ENCODE results near the gene OR51G2.
"Not testable (repeated sequence)": the region's sequence is repeated elsewhere in the genome, so short reads cannot be mapped to it uniquely, and the experiment has no call there.

The OR51G2 gene

GRCh38 chr11:4919250-4919649 lies at the start of gene OR51G2:
OR51G2 (minus strand) TSS chr11:4919350; CDS start chr11:4915663, 3,687 bp downstream.
- H3K9ac ChIP-seq (ENCODE audit: low read length) = no peak within 1 kb of the TSS
- no peaks in the 10 kb centered on the region for H3K4me1 ChIP-seq (ENCODE audit: control insufficient read depth, insufficient read depth, low read length)
- no peak within 1 kb of the TSS for H3K4me3 ChIP-seq (ENCODE audit: low read length)
- H3K36me3 ChIP-seq (ENCODE audit: control insufficient read depth, insufficient read depth, low read length) = no peaks in the 10 kb centered on the region
- no peaks in the 10 kb centered on the region for H3K27me3 ChIP-seq (ENCODE audit: control insufficient read depth, insufficient read depth, low read length)
- H3K9me3 ChIP-seq (ENCODE audit: control insufficient read depth, low read length) = no peaks in the 10 kb centered on the region

- Histone ChIP-seq H3K9ac (ENCODE audit: low read length) (no peak overlapping the region), H3K4me3 (ENCODE audit: low read length) (no peak overlapping the region), H3K9me3 (ENCODE audit: control insufficient read depth, low read length) (no peaks in the 10 kb centered on the region), H3K36me3 (ENCODE audit: control insufficient read depth, insufficient read depth, low read length) (no peaks in the 10 kb centered on the region), H3K4me1 (ENCODE audit: control insufficient read depth, insufficient read depth, low read length) (no peaks in the 10 kb centered on the region), H3K27me3 (ENCODE audit: control insufficient read depth, insufficient read depth, low read length) (no peaks in the 10 kb centered on the region)
Observed at GRCh38 chr11:4962816-4963215, 43.7 kb upstream of the OR51G2 start.

- Histone ChIP-seq H3K4me1 (ENCODE audit: control insufficient read depth, insufficient read depth, low read length) (no peaks in the 10 kb centered on the region), H3K9ac (ENCODE audit: low read length) (no peak overlapping the region), H3K36me3 (ENCODE audit: control insufficient read depth, insufficient read depth, low read length) (no peaks in the 10 kb centered on the region), H3K4me3 (ENCODE audit: low read length) (no peak overlapping the region), H3K27me3 (ENCODE audit: control insufficient read depth, insufficient read depth, low read length) (no peaks in the 10 kb centered on the region), H3K9me3 (ENCODE audit: control insufficient read depth, low read length) (no peaks in the 10 kb centered on the region)
Observed at GRCh38 chr11:4960877-4961276, 41.7 kb upstream of the OR51G2 start.

GRCh38 chr11:4957396-4957795 lies 38.2 kb upstream of the OR51G2 start:
- Histone ChIP-seq H3K9ac (ENCODE audit: low read length) (no peak overlapping the region), H3K9me3 (ENCODE audit: control insufficient read depth, low read length) (no peaks in the 10 kb centered on the region), H3K4me1 (ENCODE audit: control insufficient read depth, insufficient read depth, low read length) (no peaks in the 10 kb centered on the region), H3K4me3 (ENCODE audit: low read length) (no peak overlapping the region), H3K36me3 (ENCODE audit: control insufficient read depth, insufficient read depth, low read length) (no peaks in the 10 kb centered on the region), H3K27me3 (ENCODE audit: control insufficient read depth, insufficient read depth, low read length) (no peaks in the 10 kb centered on the region)

- H3K9ac ChIP-seq (ENCODE audit: low read length); H3K9me3 ChIP-seq (ENCODE audit: control insufficient read depth, low read length); H3K4me3 ChIP-seq (ENCODE audit: low read length); H3K36me3 ChIP-seq (ENCODE audit: control insufficient read depth, insufficient read depth, low read length); H3K4me1 ChIP-seq (ENCODE audit: control insufficient read depth, insufficient read depth, low read length); H3K27me3 ChIP-seq (ENCODE audit: control insufficient read depth, insufficient read depth, low read length): not testable (repeated sequence)
Observed at GRCh38 chr11:4955613-4956012, 36.5 kb upstream of the OR51G2 start, which contains the start of gene OR51A2. OR51A2 (minus strand) TSS chr11:4955713; CDS start chr11:4955713, 0 bp downstream.

GRCh38 chr11:4947505-4947904 lies 28.4 kb upstream of the OR51G2 start, which contains the start of gene OR51A4:
OR51A4 (minus strand) TSS chr11:4947605; CDS start chr11:4947100, 505 bp downstream.
- H3K4me3 ChIP-seq (ENCODE audit: low read length) = no peak within 1 kb of the TSS

GRCh38 chr11:4936745-4937144 lies 17.6 kb upstream of the OR51G2 start:
- H3K4me3 ChIP-seq (ENCODE audit: low read length) = no peak overlapping the region
- H3K27me3 ChIP-seq (ENCODE audit: control insufficient read depth, insufficient read depth, low read length) = no peaks in the 10 kb centered on the region
- H3K9me3 ChIP-seq (ENCODE audit: control insufficient read depth, low read length) = no peaks in the 10 kb centered on the region
- H3K9ac ChIP-seq (ENCODE audit: low read length) = no peak overlapping the region
- no peaks in the 10 kb centered on the region for H3K36me3 ChIP-seq (ENCODE audit: control insufficient read depth, insufficient read depth, low read length)
- no peaks in the 10 kb centered on the region for H3K4me1 ChIP-seq (ENCODE audit: control insufficient read depth, insufficient read depth, low read length)

More at GRCh38 chr11:4947505-4947904, 28.4 kb upstream of the OR51G2 start, which contains the start of gene OR51A4:
- Histone ChIP-seq H3K36me3 (ENCODE audit: control insufficient read depth, insufficient read depth, low read length) (no peaks in the 10 kb centered on the region), H3K27me3 (ENCODE audit: control insufficient read depth, insufficient read depth, low read length) (no peaks in the 10 kb centered on the region), H3K9me3 (ENCODE audit: control insufficient read depth, low read length) (no peaks in the 10 kb centered on the region), H3K4me1 (ENCODE audit: control insufficient read depth, insufficient read depth, low read length) (no peaks in the 10 kb centered on the region), H3K9ac (ENCODE audit: low read length) (no peak within 1 kb of the TSS)

GRCh38 chr11:4932751-4933150 lies 13.6 kb upstream of the OR51G2 start:
- Histone ChIP-seq H3K4me3 (ENCODE audit: low read length) (no peak overlapping the region), H3K9ac (ENCODE audit: low read length) (no peak overlapping the region), H3K4me1 (ENCODE audit: control insufficient read depth, insufficient read depth, low read length) (no peaks in the 10 kb centered on the region), H3K36me3 (ENCODE audit: control insufficient read depth, insufficient read depth, low read length) (no peaks in the 10 kb centered on the region), H3K27me3 (ENCODE audit: control insufficient read depth, insufficient read depth, low read length) (no peaks in the 10 kb centered on the region), H3K9me3 (ENCODE audit: control insufficient read depth, low read length) (no peaks in the 10 kb centered on the region)

GRCh38 chr11:4926608-4927007 lies 7.5 kb upstream of the OR51G2 start:
- H3K27me3 ChIP-seq (ENCODE audit: control insufficient read depth, insufficient read depth, low read length) = no peaks in the 10 kb centered on the region
- H3K9me3 ChIP-seq (ENCODE audit: control insufficient read depth, low read length) = no peaks in the 10 kb centered on the region
- no peaks in the 10 kb centered on the region for H3K4me1 ChIP-seq (ENCODE audit: control insufficient read depth, insufficient read depth, low read length)
- no peaks in the 10 kb centered on the region for H3K36me3 ChIP-seq (ENCODE audit: control insufficient read depth, insufficient read depth, low read length)
- H3K4me3 ChIP-seq (ENCODE audit: low read length) = no peak overlapping the region
- H3K9ac ChIP-seq (ENCODE audit: low read length) = no peak overlapping the region

- Histone ChIP-seq H3K27me3 (ENCODE audit: control insufficient read depth, insufficient read depth, low read length) (no peaks in the 10 kb centered on the region), H3K4me1 (ENCODE audit: control insufficient read depth, insufficient read depth, low read length) (no peaks in the 10 kb centered on the region), H3K9ac (ENCODE audit: low read length) (no peak within 1 kb of the TSS), H3K9me3 (ENCODE audit: control insufficient read depth, low read length) (no peaks in the 10 kb centered on the region), H3K36me3 (ENCODE audit: control insufficient read depth, insufficient read depth, low read length) (no peaks in the 10 kb centered on the region), H3K4me3 (ENCODE audit: low read length) (no peak within 1 kb of the TSS)
Observed at GRCh38 chr11:4924239-4924638, 5.1 kb upstream of the OR51G2 start, which contains the start of gene OR51G1. OR51G1 (minus strand) TSS chr11:4924339; CDS start chr11:4924339, 0 bp downstream.

- Histone ChIP-seq H3K9ac (ENCODE audit: low read length) (no peak overlapping the region), H3K4me1 (ENCODE audit: control insufficient read depth, insufficient read depth, low read length) (no peaks in the 10 kb centered on the region), H3K9me3 (ENCODE audit: control insufficient read depth, low read length) (no peaks in the 10 kb centered on the region), H3K27me3 (ENCODE audit: control insufficient read depth, insufficient read depth, low read length) (no peaks in the 10 kb centered on the region), H3K4me3 (ENCODE audit: low read length) (no peak overlapping the region), H3K36me3 (ENCODE audit: control insufficient read depth, insufficient read depth, low read length) (no peaks in the 10 kb centered on the region)
Observed at GRCh38 chr11:4922304-4922703, 3.2 kb upstream of the OR51G2 start.

- Histone ChIP-seq H3K4me1 (ENCODE audit: control insufficient read depth, insufficient read depth, low read length) (no peaks in the 10 kb centered on the region), H3K36me3 (ENCODE audit: control insufficient read depth, insufficient read depth, low read length) (no peaks in the 10 kb centered on the region), H3K27me3 (ENCODE audit: control insufficient read depth, insufficient read depth, low read length) (no peaks in the 10 kb centered on the region), H3K4me3 (ENCODE audit: low read length) (no peak overlapping the region), H3K9ac (ENCODE audit: low read length) (no peak overlapping the region), H3K9me3 (ENCODE audit: control insufficient read depth, low read length) (no peaks in the 10 kb centered on the region)
Observed at GRCh38 chr11:4921796-4922195, 2.6 kb upstream of the OR51G2 start.

GRCh38 chr11:4916581-4916980 lies 2.6 kb downstream of the OR51G2 start:
- Histone ChIP-seq H3K4me3 (ENCODE audit: low read length) (no peak overlapping the region), H3K9me3 (ENCODE audit: control insufficient read depth, low read length) (no peaks in the 10 kb centered on the region), H3K36me3 (ENCODE audit: control insufficient read depth, insufficient read depth, low read length) (no peaks in the 10 kb centered on the region), H3K9ac (ENCODE audit: low read length) (no peak overlapping the region), H3K4me1 (ENCODE audit: control insufficient read depth, insufficient read depth, low read length) (no peaks in the 10 kb centered on the region), H3K27me3 (ENCODE audit: control insufficient read depth, insufficient read depth, low read length) (no peaks in the 10 kb centered on the region)

All from mucosa of stomach (tissue), 1 donor.